Ovary (tissue), 9 donors: ENCODE results near the gene CSF1R. TPM values are rescaled to one million over a fixed set of nuclear protein-coding genes. Genes with fewer than 3 reads are reported as not detected.

ENCODE experiments used
- DNase-seq, 5 donors: peaks; one replicate each; pipeline ENCODE4 v3.0.0-alpha.2; 2019 to 2020
- H3K27ac ChIP-seq, 2 donors: fragments of 200-600 bp; one replicate each; pipeline versions ENCODE4 v1.5.1 to v1.8.0; 2019 to 2022
- H3K27me3 ChIP-seq: fragments of 200-600 bp; one replicate; pipeline ENCODE4 v1.8.0; 2022
- H3K36me3 ChIP-seq: fragments of 200-600 bp; sonication (generic); one replicate; pipeline ENCODE4 v1.5.1; 2019
- H3K4me1 ChIP-seq: one replicate; pipeline ENCODE4 v1.8.1; 2013; ENCODE audit warnings: mild to moderate bottlenecking, moderate library complexity; ENCODE audit not compliant: insufficient read depth
- H3K4me3 ChIP-seq: fragments of 200-600 bp; sonication (generic); one replicate; pipeline ENCODE4 v1.5.1; 2017
- H3K9me3 ChIP-seq, 2 donors: fragments of 200-600 bp in 1 of 2; sonication (generic) in 1 of 2; one replicate each; pipeline versions ENCODE4 v1.5.1 to v1.8.1; 2013 to 2019; ENCODE audit warnings: mild to moderate bottlenecking in 1 of 2, moderate library complexity in 1 of 2
- CTCF ChIP-seq, 3 donors: fragments of 450-650 bp in 2 of 3; fragments of 200-600 bp in 1 of 3; IDR thresholded peaks; one replicate each; pipeline versions ENCODE4 v1.5.1 to v1.8.0; 2016 to 2022; ENCODE audit warnings: antibody characterized with exemption in 3 of 3, mild to moderate bottlenecking in 1 of 3
- EP300 ChIP-seq: sonication (generic); formaldehyde crosslinking; IDR thresholded peaks from one replicate; pipeline ENCODE4 v1.6.1; 2017; ENCODE audit warnings: antibody characterized with exemption
- POLR2A ChIP-seq: fragments of 450-650 bp; IDR thresholded peaks from one replicate; pipeline ENCODE4 v1.6.1; 2017; ENCODE audit warnings: antibody characterized with exemption, mild to moderate bottlenecking, moderate library complexity
- WGBS, 3 donors: extraction: QIAGEN DNeasy Blood & Tissue Kit in 1 of 3; methylation state at CpG; one replicate each; pipeline versions ENCODE4 v1.1.5 to v1.1.7; 2013 to 2017; 5-methylcytosine and 5-hydroxymethylcytosine counted together
- intact Hi-C, 4 donors: fragments of 100-400 bp; cut with DNase I; formaldehyde crosslinking; loops; one replicate each; pipeline versions ENCODE4 v1.11.0 to v1.15.1; 2022 to 2023
- polyA plus RNA-seq, 2 donors: library from polyadenylated mRNA; stranded (reverse); fragments of 200-250 nt in 1 of 2; fragments of 350-450 nt in 1 of 2; fragmentation: Illumina TruSeq in 1 of 2; extraction: RNeasy Lipid Tissue Mini Kit (QIAGEN cat#74804) in 1 of 2; gene quantifications; one replicate each; pipeline ENCODE4 v1.2.3, GENCODE V29; 2013 to 2014
- total RNA-seq, 7 donors: library from RNA; depleted of rRNA in 2 of 7; stranded (reverse); fragments of >200 nt in 2 of 7; fragmentation: NEBNext Ultra II Directional in 3 of 7; extraction: Animal tissue kit (Norgen Biotek cat#: 25700) in 3 of 7; gene quantifications; one replicate each; pipeline versions ENCODE4 v1.1.0 to v1.2.4, GENCODE V29; 2016 to 2023
- donor health status: DM: no; HTN: no; CAD: no; lungs with moderate emphysema.
- donor health status: DM: no; HTN: no; CAD: no.
- donor health status: Bipolar disorder and iron deficiency.
- donor health status: DM: yes; HTN: yes; CAD: no.
- donor health status: DM: no; HTN: no; CAD: no.
- donor health status: DM: yes; HTN: yes; CAD: no.

The CSF1R gene
- total and polyA plus RNA-seq, 9 donors: 7.6 to 41.9 (median 16.4) TPM

- H3K36me3 ChIP-seq: no peaks in the 10 kb centered on the region
- 92 to 96% (median 92%) methylated on average over 2 of the region's 2 CpGs for WGBS, 3 donors
- H3K27ac ChIP-seq: no peak overlapping the region
- H3K9me3 ChIP-seq: no peaks in the 10 kb centered on the region
- DNase-seq: no peak
- no peaks in the 10 kb centered on the region for H3K4me1 ChIP-seq
- H3K27me3 ChIP-seq: no peaks in the 10 kb centered on the region
- TF ChIP-seq CTCF (IDR thresholded peaks at IDR 0.05): no peak
- no peak for TF ChIP-seq EP300
- no peak for TF ChIP-seq POLR2A
- intact Hi-C loops: no loop called here
- no peak overlapping the region for H3K4me3 ChIP-seq
Measured at GRCh38 chr5:150104550-150104870, 18.2 kb upstream of the CSF1R start.

GRCh38 chr5:150103678-150104549 is 17.6 kb upstream of the CSF1R start:
- Histone ChIP-seq H3K9me3 (no peaks in the 10 kb centered on the region), H3K4me3 (no peak overlapping the region), H3K27ac (no peak overlapping the region), H3K36me3 (no peaks in the 10 kb centered on the region), H3K4me1 (no peaks in the 10 kb centered on the region), H3K27me3 (no peaks in the 10 kb centered on the region)
- intact Hi-C loops: no loop called here
- TF ChIP-seq CTCF (IDR thresholded peaks at IDR 0.05) (no peak), POLR2A (no peak), EP300 (no peak)
- 73 to 90% (median 77%) methylated on average over 5 of the region's 5 CpGs for WGBS, 3 donors
- peak in 1 of 5 donors; percentile 35 for DNase-seq

- WGBS, 3 donors: 75 to 85% (median 76%) methylated on average over 6 of the region's 6 CpGs
- no peak for DNase-seq
- TF ChIP-seq CTCF (IDR thresholded peaks at IDR 0.05) (no peak), POLR2A (no peak), EP300 (no peak)
- intact Hi-C loops: no loop called here
- Histone ChIP-seq H3K4me3 (no peak overlapping the region), H3K27me3 (no peaks in the 10 kb centered on the region), H3K9me3 (no peaks in the 10 kb centered on the region), H3K36me3 (no peaks in the 10 kb centered on the region), H3K27ac (no peak overlapping the region), H3K4me1 (no peaks in the 10 kb centered on the region)
Measured at GRCh38 chr5:150101023-150101422, 14.7 kb upstream of the CSF1R start.

GRCh38 chr5:150097152-150097551 is 10.8 kb upstream of the CSF1R start:
- intact Hi-C loops: no loop called here
- no peak for DNase-seq
- no peaks in the 10 kb centered on the region for H3K9me3 ChIP-seq
- H3K27me3 ChIP-seq: no peaks in the 10 kb centered on the region
- no peak overlapping the region for H3K27ac ChIP-seq
- no peaks in the 10 kb centered on the region for H3K36me3 ChIP-seq
- no peaks in the 10 kb centered on the region for H3K4me1 ChIP-seq
- no peak overlapping the region for H3K4me3 ChIP-seq
- TF ChIP-seq EP300: no peak
- no peak for TF ChIP-seq CTCF (IDR thresholded peaks at IDR 0.05)
- no peak for TF ChIP-seq POLR2A
